Neutrophil (primary cell): ENCODE measurements around the gene LMF1.

Experiments used
- H3K27ac ChIP-seq: fragments of 200-600 bp; sonication (generic); 2 replicates; pipeline ENCODE4 v1.5.1; 2016; ENCODE audit warnings: mild to moderate bottlenecking, moderate library complexity
- H3K27me3 ChIP-seq: fragments of 200-600 bp; sonication (generic); 2 replicates; pipeline ENCODE4 v1.6.0; 2016; ENCODE audit warnings: mild to moderate bottlenecking
- H3K36me3 ChIP-seq: fragments of 200-600 bp; sonication (generic); 2 replicates; pipeline ENCODE4 v1.5.1; 2017
- H3K4me1 ChIP-seq, 2 experiments: fragments of 200-600 bp in 1 of 2; sonication (generic) in 1 of 2; 1 replicate in 1 of 2; 2 replicates in 1 of 2; pipeline versions ENCODE4 v1.5.1 to v1.6.1; 2013 to 2016; ENCODE audit warnings: low read depth in 1 of 2, low read length in 1 of 2, mild to moderate bottlenecking in 1 of 2, moderate library complexity in 1 of 2; ENCODE audit not compliant: control insufficient read depth in 1 of 2, insufficient read depth in 1 of 2
- H3K4me3 ChIP-seq, 2 experiments: fragments of 200-600 bp in 1 of 2; sonication (generic) in 1 of 2; 1 replicate in 1 of 2; 2 replicates in 1 of 2; pipeline ENCODE4 v1.5.1; 2013 to 2016; ENCODE audit warnings: low read depth in 1 of 2, low read length in 1 of 2, mild to moderate bottlenecking in 1 of 2, moderate library complexity in 1 of 2
- H3K9me3 ChIP-seq: fragments of 200-600 bp; sonication (generic); 2 replicates; pipeline ENCODE4 v1.5.1; 2016
- CTCF ChIP-seq: fragments of 200-600 bp; sonication (generic); IDR thresholded peaks from 2 replicates; pipeline ENCODE4 v1.5.1; 2016; ENCODE audit warnings: antibody characterized with exemption

LMF1 gene

GRCh38 chr16:853306-853705 is 117.5 kb downstream of the LMF1 start:
- no peak for TF ChIP-seq CTCF
- Histone ChIP-seq H3K27me3 (no peaks in the 10 kb centered on the region), H3K4me1 (no peaks in the 10 kb centered on the region), H3K36me3 (no peaks in the 10 kb centered on the region), H3K27ac (no peak overlapping the region), H3K4me3 (no peak overlapping the region), H3K9me3 (peaks cover 31% of the 10 kb centered on the region)

- Histone ChIP-seq H3K9me3 (peaks cover 31% of the 10 kb centered on the region), H3K27me3 (no peaks in the 10 kb centered on the region), H3K36me3 (no peaks in the 10 kb centered on the region), H3K4me3 (no peak overlapping the region), H3K4me1 (no peaks in the 10 kb centered on the region), H3K27ac (no peak overlapping the region)
- no peak for TF ChIP-seq CTCF
Observed at GRCh38 chr16:852451-853185, 118.2 kb downstream of the LMF1 start.

- Histone ChIP-seq H3K4me3 (no peak overlapping the region), H3K9me3 (peaks cover 30% of the 10 kb centered on the region), H3K27me3 (no peaks in the 10 kb centered on the region), H3K4me1 (no peaks in the 10 kb centered on the region), H3K27ac (no peak overlapping the region), H3K36me3 (no peaks in the 10 kb centered on the region)
- no peak for TF ChIP-seq CTCF
Observed at GRCh38 chr16:851871-852270, 118.9 kb downstream of the LMF1 start.

GRCh38 chr16:851209-851810 is 119.5 kb downstream of the LMF1 start:
- TF ChIP-seq CTCF = no peak
- no peaks in the 10 kb centered on the region for H3K27me3 ChIP-seq
- no peaks in the 10 kb centered on the region for H3K4me1 ChIP-seq
- H3K27ac ChIP-seq = no peak overlapping the region
- H3K9me3 ChIP-seq = peaks cover 26% of the 10 kb centered on the region
- no peak overlapping the region for H3K4me3 ChIP-seq
- no peaks in the 10 kb centered on the region for H3K36me3 ChIP-seq

- Histone ChIP-seq H3K4me3 (no peak overlapping the region), H3K36me3 (no peaks in the 10 kb centered on the region), H3K27ac (no peak overlapping the region), H3K9me3 (peaks cover 21% of the 10 kb centered on the region), H3K4me1 (no peaks in the 10 kb centered on the region), H3K27me3 (no peaks in the 10 kb centered on the region)
- no peak for TF ChIP-seq CTCF
Observed at GRCh38 chr16:850668-851067, 120.1 kb downstream of the LMF1 start.
